GM12878 (cell line): Measurements from ENCODE around the gene ITIH2. TPM values are rescaled to one million over a fixed set of nuclear protein-coding genes. Genes with fewer than 3 reads are reported as not detected.

ENCODE experiments used
- ATAC-seq: fragments of 200-7000 bp; cut with Tn5 transposase; 3 replicates; pipeline ENCODE4 v1.9.1; 2020; ENCODE audit warnings: mild to moderate bottlenecking, moderate library complexity
- BruUV-seq: library from RNA; stranded (reverse); fragments of 400-500 nt; replicated peaks from 2 replicates; lab custom pipeline; 2021; lab: Mats Ljungman, UMichigan
- CTCF ChIA-PET: fragments of 300-600 bp; sonication (Branson Sonifier 250); formaldehyde crosslinking; extraction: SDS; loops from one replicate; lab custom pipeline; 2021; ENCODE audit warnings: inconsistent platforms; lab: Yijun Ruan, JAX
- POLR2A ChIA-PET: fragments of 350-600 bp; formaldehyde crosslinking; extraction: SDS; loops from one replicate; lab custom pipeline; 2021; ENCODE audit warnings: inconsistent platforms; lab: Charles Lee
- RAD21 ChIA-PET: fragments of 300-600 bp; sonication (Branson Sonifier 250); formaldehyde crosslinking; loops from one replicate; lab custom pipeline; 2023; ENCODE audit warnings: antibody characterized with exemption; ENCODE audit not compliant: unreplicated experiment; lab: Charles Lee
- SMC1A ChIA-PET: fragments of 300-600 bp; sonication (Branson Sonifier 250); formaldehyde crosslinking; loops from one replicate; lab custom pipeline; 2023; ENCODE audit not compliant: unreplicated experiment, uncharacterized antibody; lab: Charles Lee
- DNase-seq: peaks from one replicate; pipeline ENCODE4 v3.0.0-alpha.2; 2011; ENCODE audit warnings: low read depth, low spot score
- FAIRE-seq: peaks from 3 replicates; lab custom pipeline; 2011; peaks lifted over from hg19 to GRCh38; lab: Jason Lieb, UNC
- H2AFZ ChIP-seq: 2 replicates; pipeline ENCODE4 v1.6.0; 2011; ENCODE audit warnings: low read depth, low read length, control low read depth; ENCODE audit not compliant: control insufficient read depth
- H3K27ac ChIP-seq: 2 replicates; pipeline ENCODE4 v1.5.1; 2011; ENCODE audit warnings: control low read depth; ENCODE audit not compliant: control insufficient read depth, insufficient read depth
- H3K27me3 ChIP-seq, 2 experiments: replicated peaks in 1 of 2; 2 replicates each; pipeline versions ENCODE4 v1.6.0 to v1.6.1; 2011; ENCODE audit warnings: low read length in 1 of 2; ENCODE audit not compliant: control insufficient read depth in 2 of 2, insufficient read depth in 2 of 2
- H3K36me3 ChIP-seq, 2 experiments: 2 replicates each; pipeline ENCODE4 v1.5.1; 2011; ENCODE audit warnings: low read length in 1 of 2; ENCODE audit not compliant: control insufficient read depth in 2 of 2, insufficient read depth in 2 of 2
- H3K4me1 ChIP-seq: 2 replicates; pipeline ENCODE4 v1.6.1; 2011; ENCODE audit warnings: mild to moderate bottlenecking, low read length, moderate library complexity, mixed read lengths; ENCODE audit not compliant: control insufficient read depth, insufficient read depth
- H3K4me2 ChIP-seq: 2 replicates; pipeline ENCODE4 v1.6.0; 2011; ENCODE audit warnings: control low read depth; ENCODE audit not compliant: control insufficient read depth, insufficient read depth
- H3K4me3 ChIP-seq: fragments of 200-600 bp; sonication (generic); 2 replicates; pipeline ENCODE4 v1.5.1; 2016
- H3K79me2 ChIP-seq: 2 replicates; pipeline ENCODE4 v1.6.0; 2011; ENCODE audit warnings: low read length; ENCODE audit not compliant: control insufficient read depth, insufficient read depth
- H3K9ac ChIP-seq: 2 replicates; pipeline ENCODE4 v1.8.0; 2011; ENCODE audit warnings: low read length, control low read depth, mixed read lengths; ENCODE audit not compliant: control insufficient read depth, insufficient read depth
- H3K9me3 ChIP-seq: replicated peaks from 3 replicates; pipeline ENCODE4 v1.5.1; 2011; ENCODE audit warnings: mild to moderate bottlenecking, low read length; ENCODE audit not compliant: control insufficient read depth, insufficient read depth
- H4K20me1 ChIP-seq: 2 replicates; pipeline ENCODE4 v1.6.0; 2011; ENCODE audit not compliant: control insufficient read depth, insufficient read depth
- BRCA1 ChIP-seq: IDR thresholded peaks from 2 replicates; pipeline ENCODE4 v1.6.1; 2011; ENCODE audit warnings: low read depth, low read length, improper control_type of control experiment
- EP300 ChIP-seq, 2 experiments: fragments of 150-350 bp in 1 of 2; IDR thresholded peaks; 2 replicates each; pipeline ENCODE4 v1.6.1; 2011 to 2012; ENCODE audit warnings: low read depth in 2 of 2, low read length in 2 of 2, borderline replicate concordance in 1 of 2, improper control_type of control experiment in 1 of 2, inconsistent platforms in 1 of 2; ENCODE audit not compliant: control insufficient read depth in 1 of 2
- EZH2 ChIP-seq: IDR thresholded peaks from 2 replicates; pipeline ENCODE4 v1.6.1; 2012; ENCODE audit warnings: low read depth, mild to moderate bottlenecking, control low read depth, inconsistent platforms, low read length, borderline replicate concordance; ENCODE audit not compliant: control insufficient read depth
- HDAC2 ChIP-seq: fragments of 200-600 bp; sonication (generic); IDR thresholded peaks from 2 replicates; pipeline ENCODE4 v1.6.1; 2017
- MEF2B ChIP-seq: fragments of 450-650 bp; IDR thresholded peaks from 2 replicates; pipeline ENCODE4 v1.6.1; 2018; ENCODE audit warnings: mild to moderate bottlenecking, moderate library complexity; ENCODE audit not compliant: partially characterized antibody, poor library complexity, severe bottlenecking
- MXI1 ChIP-seq: fragments of 150-350 bp; IDR thresholded peaks from 2 replicates; pipeline ENCODE4 v1.6.1; 2011; ENCODE audit warnings: low read depth, mild to moderate bottlenecking, inconsistent platforms, low read length, improper control_type of control experiment
- SIN3A ChIP-seq: IDR thresholded peaks from 2 replicates; pipeline ENCODE4 v1.6.1; 2012; ENCODE audit warnings: low read depth, low read length, improper control_type of control experiment
- SKIL ChIP-seq: fragments of 450-650 bp; IDR thresholded peaks from 2 replicates; pipeline ENCODE4 v1.6.1; 2017; ENCODE audit warnings: mild to moderate bottlenecking, low read depth, inconsistent platforms; ENCODE audit not compliant: poor library complexity, severe bottlenecking
- SUPT20H ChIP-seq: IDR thresholded peaks from 2 replicates; pipeline ENCODE4 v1.6.1; 2011; ENCODE audit warnings: low read depth, mild to moderate bottlenecking, low read length, moderate library complexity, borderline replicate concordance; ENCODE audit not compliant: control insufficient read depth
- USF1 ChIP-seq: IDR thresholded peaks from 2 replicates; pipeline ENCODE4 v1.6.1; 2011; ENCODE audit warnings: borderline replicate concordance, low read depth, mild to moderate bottlenecking, moderate library complexity, mixed read lengths, low read length; ENCODE audit not compliant: insufficient read depth; ENCODE audit errors: extremely low read length
- WGBS: methylation state at CpG from one replicate; pipeline ENCODE4 v1.1.6; 2016; ENCODE audit warnings: low lambda C conversion rate; ENCODE audit not compliant: insufficient replicate concordance, insufficient coverage; ENCODE audit errors: missing lambda C conversion rate; 5-methylcytosine and 5-hydroxymethylcytosine counted together
- in situ Hi-C: fragments of 300-500 bp; cut with MboI; formaldehyde crosslinking; loops from 9 replicates; pipeline ENCODE4 v1.14.3; 2018; ENCODE audit warnings: mixed read lengths
- intact Hi-C: fragments of 100-400 bp; cut with micrococcal nuclease; formaldehyde crosslinking; loops from one replicate; pipeline ENCODE4 v1.14.2; 2022; ENCODE audit not compliant: unreplicated experiment
- polyA plus RNA-seq, 11 experiments: library from polyadenylated mRNA; depleted of rRNA in 4 of 11; unstranded in 6 of 11; stranded (reverse) in 5 of 11; fragments of >200 nt; fragmentation: Nextera tagmentation in 4 of 11; fragmentation: Illumina TruSeq in 1 of 11; extraction: Ambion mirVana in 4 of 11; extraction: Trizol in 1 of 11; gene quantifications; 1 replicate in 1 of 11; 2 replicates in 10 of 11; pipeline versions ENCODE4 v1.2.1 to v1.2.3, GENCODE V29; 2011 to 2016; ENCODE audit warnings: inconsistent platforms in 2 of 11, missing spikeins in 2 of 11, low read depth in 1 of 11
- total RNA-seq, 4 experiments: library from RNA; depleted of rRNA in 3 of 4; stranded (reverse); fragments of >200 nt in 3 of 4; fragmentation: Illumina TruSeq in 1 of 4; extraction: Trizol in 1 of 4; gene quantifications; 2 replicates each; pipeline versions ENCODE4 v1.2.1 to v1.2.3, GENCODE V29; 2013 to 2021

ITIH2 gene
- total and polyA plus RNA-seq, 10 of the 15 experiments (the other 5 are each of a cell fraction or from before 2014, with no cell fraction given), result 0.05 to 0.72 (median 0.53) TPM; not detected in 7

GRCh38 chr10:7797582-7797981 is 94.5 kb downstream of the ITIH2 start:
- no peak overlapping the region for H3K4me2 ChIP-seq
- H3K27me3 ChIP-seq, result no peaks in the 10 kb centered on the region
- ATAC-seq (no peak), FAIRE-seq (no peak), DNase-seq (no peak)
- H3K9me3 ChIP-seq, result no peaks in the 10 kb centered on the region
- no peak overlapping the region for H3K27ac ChIP-seq
- no peak overlapping the region for H3K4me3 ChIP-seq
- peaks cover 34% of the 10 kb centered on the region for H3K79me2 ChIP-seq
- H3K36me3 ChIP-seq, result peaks cover 10 to 24% of the 10 kb centered on the region in 2 experiments
- CTCF ChIA-PET, result interaction anchor here (0.7 to 1.0 kb wide), 2 partner anchors 22 to 272 kb away, joined by 3 read pairs; no protein-coding TSS in a partner anchor
- intact Hi-C loops (no loop called here), in situ Hi-C loops (no loop called here)
- H3K4me1 ChIP-seq, result no peaks in the 10 kb centered on the region
- peaks cover 3% of the 10 kb centered on the region; the same call in 1 of the 2 replicates for H4K20me1 ChIP-seq
- RAD21 ChIA-PET, result no interaction called here
- H3K9ac ChIP-seq, result no peak overlapping the region
- H2AFZ ChIP-seq, result no peak overlapping the region
- no TSS peak for BruUV-seq
- POLR2A ChIA-PET, result no interaction called here
- SMC1A ChIA-PET, result no interaction called here
- 88% methylated on average over 6 of the region's 6 CpGs for WGBS
- TF ChIP-seq HDAC2 (no peak), BRCA1 (no peak), SIN3A (no peak), MEF2B (no peak), EP300 (IDR thresholded peaks at IDR 0.05; ENCODE audit: borderline replicate concordance in 1 of 2, control insufficient read depth in 1 of 2, low read depth in 2 of 2, low read length in 2 of 2) (no peak), EZH2 (no peak), USF1 (no peak), SKIL (no peak), SUPT20H (no peak), MXI1 (no peak)
- TF ChIP-seq, all 136 proteins: peak for 0

Other genes starting within 250 kb of the ITIH2 start
- gene ITIH5, start 36.4 kb upstream of the ITIH2 start, total RNA-seq (2014; rRNA removed), result 0.11 TPM in 1 of 2 replicates, not detected in the other
- gene ITIH5, start 36.4 kb upstream of the ITIH2 start, total RNA-seq (2014; rRNA removed; fragmentation: Illumina TruSeq; extraction: Trizol), result not detected in 2 replicates
- gene ITIH5, start 36.4 kb upstream of the ITIH2 start, total RNA-seq (2021), result 0.05 and 0.21 TPM in 2 replicates
- 0.32 and 0.43 TPM in 2 replicates for gene ITIH5, start 36.4 kb upstream of the ITIH2 start, polyA plus RNA-seq (2011; rRNA removed)
- not detected in 2 replicates for gene ITIH5, start 36.4 kb upstream of the ITIH2 start, polyA plus RNA-seq (2014; fragmentation: Illumina TruSeq; extraction: Trizol)
- not detected for gene ITIH5, start 36.4 kb upstream of the ITIH2 start, polyA plus RNA-seq (2014; fragmentation: Nextera tagmentation; extraction: Ambion mirVana)
- not detected in 2 replicates for gene ITIH5, start 36.4 kb upstream of the ITIH2 start, polyA plus RNA-seq (2014; rRNA removed)
- under 1 TPM in 1 of 2 experiments, not detected in 1; 0.14 TPM for gene ITIH5, start 36.4 kb upstream of the ITIH2 start, polyA plus RNA-seq (2016; fragmentation: Nextera tagmentation; extraction: Ambion mirVana)
- gene KIN, start 84.7 kb downstream of the ITIH2 start, total RNA-seq (2014; rRNA removed), result 6.9 and 10.0 TPM in 2 replicates
- gene KIN, start 84.7 kb downstream of the ITIH2 start, total RNA-seq (2014; rRNA removed; fragmentation: Illumina TruSeq; extraction: Trizol), result 11.1 and 11.2 TPM in 2 replicates
- 6.8 and 8.3 TPM in 2 replicates for gene KIN, start 84.7 kb downstream of the ITIH2 start, total RNA-seq (2021)
- gene KIN, start 84.7 kb downstream of the ITIH2 start, polyA plus RNA-seq (2011; rRNA removed), result 11.8 and 25.0 TPM in 2 replicates
- gene KIN, start 84.7 kb downstream of the ITIH2 start, polyA plus RNA-seq (2014; fragmentation: Illumina TruSeq; extraction: Trizol), result 10.8 and 11.1 TPM in 2 replicates
- gene KIN, start 84.7 kb downstream of the ITIH2 start, polyA plus RNA-seq (2014; fragmentation: Nextera tagmentation; extraction: Ambion mirVana), result 10 to 100 TPM; 24.4 to 33.2 TPM
- gene KIN, start 84.7 kb downstream of the ITIH2 start, polyA plus RNA-seq (2014; rRNA removed), result 9.2 and 9.4 TPM in 2 replicates
- 10 to 100 TPM; 11.5 to 14.7 TPM for gene KIN, start 84.7 kb downstream of the ITIH2 start, polyA plus RNA-seq (2016; fragmentation: Nextera tagmentation; extraction: Ambion mirVana)
- 307 and 361 TPM in 2 replicates for gene ATP5F1C, start 84.9 kb downstream of the ITIH2 start, total RNA-seq (2014; rRNA removed)
- 346 and 348 TPM in 2 replicates for gene ATP5F1C, start 84.9 kb downstream of the ITIH2 start, total RNA-seq (2014; rRNA removed; fragmentation: Illumina TruSeq; extraction: Trizol)
- 319 TPM in 2 replicates for gene ATP5F1C, start 84.9 kb downstream of the ITIH2 start, total RNA-seq (2021)
- 646 and 754 TPM in 2 replicates for gene ATP5F1C, start 84.9 kb downstream of the ITIH2 start, polyA plus RNA-seq (2011; rRNA removed)
- 384 and 435 TPM in 2 replicates for gene ATP5F1C, start 84.9 kb downstream of the ITIH2 start, polyA plus RNA-seq (2014; fragmentation: Illumina TruSeq; extraction: Trizol)
- gene ATP5F1C, start 84.9 kb downstream of the ITIH2 start, polyA plus RNA-seq (2014; fragmentation: Nextera tagmentation; extraction: Ambion mirVana), result 100 to 1,000 TPM; 803 to 978 TPM
- 297 and 388 TPM in 2 replicates for gene ATP5F1C, start 84.9 kb downstream of the ITIH2 start, polyA plus RNA-seq (2014; rRNA removed)
- 100 to 1,000 TPM; 519 to 547 TPM for gene ATP5F1C, start 84.9 kb downstream of the ITIH2 start, polyA plus RNA-seq (2016; fragmentation: Nextera tagmentation; extraction: Ambion mirVana)
- gene TAF3, start 115.2 kb downstream of the ITIH2 start, total RNA-seq (2014; rRNA removed), result 2.6 and 2.7 TPM in 2 replicates
- 3.5 and 3.7 TPM in 2 replicates for gene TAF3, start 115.2 kb downstream of the ITIH2 start, total RNA-seq (2014; rRNA removed; fragmentation: Illumina TruSeq; extraction: Trizol)
- 8.1 and 8.7 TPM in 2 replicates for gene TAF3, start 115.2 kb downstream of the ITIH2 start, total RNA-seq (2021)
- gene TAF3, start 115.2 kb downstream of the ITIH2 start, polyA plus RNA-seq (2011; rRNA removed), result 2.5 and 3.1 TPM in 2 replicates
- gene TAF3, start 115.2 kb downstream of the ITIH2 start, polyA plus RNA-seq (2014; fragmentation: Illumina TruSeq; extraction: Trizol), result 8.2 and 9.7 TPM in 2 replicates
- 1 to 10 TPM; 2.0 to 3.0 TPM for gene TAF3, start 115.2 kb downstream of the ITIH2 start, polyA plus RNA-seq (2014; fragmentation: Nextera tagmentation; extraction: Ambion mirVana)
- gene TAF3, start 115.2 kb downstream of the ITIH2 start, polyA plus RNA-seq (2014; rRNA removed), result 3.8 and 3.9 TPM in 2 replicates
- gene TAF3, start 115.2 kb downstream of the ITIH2 start, polyA plus RNA-seq (2016; fragmentation: Nextera tagmentation; extraction: Ambion mirVana), result 10 to 100 TPM in 1 of 2 experiments, 1 to 10 TPM in 1; 9.8 to 10.1 TPM